ENCODE results near the gene LNP1.

DNA sequence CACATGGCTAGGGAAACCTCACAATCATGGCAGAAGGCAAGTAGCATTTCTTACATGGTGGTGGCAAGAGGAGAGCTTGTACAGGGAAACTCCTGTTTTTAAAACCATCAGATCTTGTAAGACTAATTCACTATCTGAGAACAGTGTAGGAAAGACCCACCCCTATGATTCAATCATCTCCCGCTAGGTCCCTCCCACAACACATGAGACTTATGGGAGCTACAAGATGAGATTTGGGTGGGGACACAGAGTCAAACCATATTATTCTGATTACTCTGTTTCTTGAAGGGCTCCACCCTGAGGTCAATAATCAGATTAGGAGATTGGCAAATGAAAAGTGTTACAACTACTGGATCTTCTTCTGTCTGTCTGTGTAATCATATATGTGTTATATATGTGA, 69.6 kb downstream of the LNP1 start:
- TF ChIP-seq RFX5 (IDR thresholded peaks at IDR 0.05), result no peak
- TF ChIP-seq, protein P1, sequence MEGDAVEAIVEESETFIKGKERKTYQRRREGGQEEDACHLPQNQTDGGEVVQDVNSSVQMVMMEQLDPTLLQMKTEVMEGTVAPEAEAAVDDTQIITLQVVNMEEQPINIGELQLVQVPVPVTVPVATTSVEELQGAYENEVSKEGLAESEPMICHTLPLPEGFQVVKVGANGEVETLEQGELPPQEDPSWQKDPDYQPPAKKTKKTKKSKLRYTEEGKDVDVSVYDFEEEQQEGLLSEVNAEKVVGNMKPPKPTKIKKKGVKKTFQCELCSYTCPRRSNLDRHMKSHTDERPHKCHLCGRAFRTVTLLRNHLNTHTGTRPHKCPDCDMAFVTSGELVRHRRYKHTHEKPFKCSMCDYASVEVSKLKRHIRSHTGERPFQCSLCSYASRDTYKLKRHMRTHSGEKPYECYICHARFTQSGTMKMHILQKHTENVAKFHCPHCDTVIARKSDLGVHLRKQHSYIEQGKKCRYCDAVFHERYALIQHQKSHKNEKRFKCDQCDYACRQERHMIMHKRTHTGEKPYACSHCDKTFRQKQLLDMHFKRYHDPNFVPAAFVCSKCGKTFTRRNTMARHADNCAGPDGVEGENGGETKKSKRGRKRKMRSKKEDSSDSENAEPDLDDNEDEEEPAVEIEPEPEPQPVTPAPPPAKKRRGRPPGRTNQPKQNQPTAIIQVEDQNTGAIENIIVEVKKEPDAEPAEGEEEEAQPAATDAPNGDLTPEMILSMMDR (IDR thresholded peaks at IDR 0.05), result no peak
- TF ChIP-seq, protein P2, sequence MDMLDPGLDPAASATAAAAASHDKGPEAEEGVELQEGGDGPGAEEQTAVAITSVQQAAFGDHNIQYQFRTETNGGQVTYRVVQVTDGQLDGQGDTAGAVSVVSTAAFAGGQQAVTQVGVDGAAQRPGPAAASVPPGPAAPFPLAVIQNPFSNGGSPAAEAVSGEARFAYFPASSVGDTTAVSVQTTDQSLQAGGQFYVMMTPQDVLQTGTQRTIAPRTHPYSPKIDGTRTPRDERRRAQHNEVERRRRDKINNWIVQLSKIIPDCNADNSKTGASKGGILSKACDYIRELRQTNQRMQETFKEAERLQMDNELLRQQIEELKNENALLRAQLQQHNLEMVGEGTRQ (IDR thresholded peaks at IDR 0.05), result no peak
- no peak for TF ChIP-seq POLR2A (IDR thresholded peaks at IDR 0.05; ENCODE audit: low read length)
